Stimulated activated CD4-positive, alpha-beta T cell treated with anti-CD3 and anti-CD28 coated beads, Interleukin-1b, Interleukin-23, amount 100 ng/mL, for 1 hour (primary cell): ENCODE data around the gene MAGOH.
"Not testable (repeated sequence)": the region's sequence is repeated elsewhere in the genome, so short reads cannot be mapped to it uniquely, and the experiment has no call there.

Experiments
- DNase-seq, 2 donors: peaks; one replicate each; pipeline ENCODE4 v3.0.0-alpha.2; 2020; ENCODE audit warnings: low read depth in 2 of 2

MAGOH gene

GRCh38 chr1:53187401-53187800 lies 50.9 kb downstream of the MAGOH start:
- no peak for DNase-seq

DNA sequence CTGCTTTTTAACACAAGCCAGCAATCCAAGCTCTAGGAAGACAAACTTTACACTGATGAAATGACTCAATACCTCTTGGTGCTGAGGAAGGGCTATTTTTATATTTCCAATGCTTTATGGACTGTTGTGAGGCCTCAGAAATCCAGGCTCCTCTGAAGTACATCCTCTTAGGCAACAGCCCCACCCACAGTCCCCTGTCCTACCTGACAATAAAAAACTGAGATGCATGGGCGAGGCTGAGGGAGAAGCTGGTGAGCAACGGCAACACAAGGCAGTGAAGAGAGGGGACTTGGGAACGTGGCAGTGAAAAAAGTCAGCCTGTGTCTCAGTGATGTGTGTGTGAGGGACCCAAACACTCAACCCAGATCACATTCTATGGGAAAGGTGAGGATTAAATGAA lies 51.8 kb downstream of the MAGOH start:
- DNase-seq, result no peak

- DNase-seq, result not testable (repeated sequence)
Measured at GRCh38 chr1:53185955-53186297, 52.4 kb downstream of the MAGOH start.

- no peak for DNase-seq
Measured at GRCh38 chr1:53183095-53183990, 55.0 kb downstream of the MAGOH start.

DNA sequence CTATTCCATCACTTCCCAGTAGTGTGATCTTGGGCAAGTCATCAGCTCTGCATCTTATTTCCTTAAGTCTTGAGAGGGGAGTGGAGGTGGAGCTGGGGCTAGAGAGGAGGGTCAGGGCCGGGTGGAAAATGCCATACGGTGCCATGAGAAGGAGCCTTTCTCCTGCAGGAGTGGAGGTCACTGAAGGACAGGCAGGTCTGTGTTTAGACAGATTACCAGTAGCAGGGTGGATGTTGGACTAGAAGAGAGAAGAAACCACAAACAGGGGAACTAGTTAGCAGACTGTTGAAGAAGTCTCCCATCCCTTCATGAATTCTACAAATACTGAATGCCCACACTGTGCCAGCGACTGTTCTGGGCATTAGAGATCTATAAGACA lies 55.6 kb downstream of the MAGOH start:
- DNase-seq, result no peak

DNA sequence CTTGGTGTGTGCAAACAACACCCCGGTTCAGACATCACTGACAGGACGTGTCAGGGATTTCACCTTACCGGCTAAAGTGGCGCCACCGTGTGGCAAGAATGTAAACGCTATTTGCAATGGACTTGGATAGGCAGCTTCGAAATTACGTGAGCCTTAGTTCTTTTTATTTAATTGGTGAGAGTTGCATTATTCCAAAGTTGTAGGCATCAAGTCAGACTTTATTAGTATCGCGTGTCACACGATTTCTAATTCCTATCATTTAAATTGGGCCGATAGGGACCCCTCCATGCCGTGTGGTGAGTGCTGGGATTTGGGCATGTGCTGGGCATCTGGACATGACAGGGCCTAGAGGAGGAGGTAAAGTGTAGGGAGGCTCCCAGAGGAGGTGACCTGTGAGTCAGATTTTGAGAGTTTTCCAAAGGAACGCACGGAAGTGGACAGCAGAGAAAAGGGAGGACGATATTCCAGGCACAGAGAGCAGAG lies 56.2 kb downstream of the MAGOH start:
- peak; percentile 40 to 71 for DNase-seq

- DNase-seq, result no peak
Measured at GRCh38 chr1:53180951-53181350, 57.4 kb downstream of the MAGOH start.

DNA sequence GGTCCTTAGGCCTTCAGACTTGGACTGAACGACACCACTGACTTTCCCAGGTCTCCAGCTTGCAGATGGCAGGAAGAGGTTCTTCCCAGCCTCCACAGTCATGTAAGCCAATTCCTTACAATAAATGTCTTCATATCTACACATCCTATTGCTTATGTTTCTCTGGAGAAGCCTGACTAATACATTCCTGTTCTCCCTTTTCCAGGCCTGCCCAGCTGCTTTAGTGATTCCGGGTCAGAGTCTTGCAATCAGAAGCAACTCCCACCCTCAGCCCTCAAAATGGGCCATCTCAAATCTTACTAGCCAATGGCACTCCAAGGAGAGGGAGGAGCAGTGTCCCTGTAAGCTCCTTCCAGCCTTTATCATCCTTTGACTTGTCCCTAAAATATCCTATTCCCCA lies 58.1 kb downstream of the MAGOH start:
- DNase-seq, result no peak
